HEK293 (cell line): ENCODE measurements around the gene PYGO2.

ENCODE experiments used
- BCL11A ChIP-seq: fragments of 450-650 bp; formaldehyde crosslinking; IDR thresholded peaks from 2 replicates; pipeline ENCODE4 v1.5.1; 2016; ENCODE audit warnings: low read depth, missing biosample characterization, missing genetic modification characterization
- BCL11B ChIP-seq: fragments of 450-650 bp; formaldehyde crosslinking; IDR thresholded peaks from 2 replicates; pipeline ENCODE4 v1.5.1; 2016; ENCODE audit warnings: low read depth, missing biosample characterization, missing genetic modification characterization
- FEZF1 ChIP-seq: fragments of 450-650 bp; formaldehyde crosslinking; IDR thresholded peaks from 2 replicates; pipeline ENCODE4 v1.5.1; 2016; ENCODE audit warnings: missing biosample characterization, missing genetic modification characterization
- PRDM4 ChIP-seq: fragments of 450-650 bp; formaldehyde crosslinking; IDR thresholded peaks from 2 replicates; pipeline ENCODE4 v1.5.1; 2017; ENCODE audit warnings: missing biosample characterization, missing genetic modification characterization
- PRDM6 ChIP-seq: fragments of 450-650 bp; formaldehyde crosslinking; IDR thresholded peaks from 2 replicates; pipeline ENCODE4 v1.5.1; 2017; ENCODE audit warnings: missing biosample characterization, missing genetic modification characterization
- ZBTB10 ChIP-seq: fragments of 450-650 bp; formaldehyde crosslinking; IDR thresholded peaks from 2 replicates; pipeline ENCODE4 v1.5.1; 2016; ENCODE audit warnings: missing biosample characterization, missing genetic modification characterization
- ZBTB11 ChIP-seq: fragments of 450-650 bp; formaldehyde crosslinking; conservative IDR thresholded peaks from 2 replicates; pipeline ENCODE4 v1.5.1; 2016; ENCODE audit warnings: low read depth, missing biosample characterization, missing genetic modification characterization
- ZBTB7A ChIP-seq: fragments of 450-650 bp; formaldehyde crosslinking; IDR thresholded peaks from 2 replicates; pipeline ENCODE4 v1.5.1; 2016; ENCODE audit warnings: low read depth, missing biosample characterization, missing genetic modification characterization
- ZNF24 ChIP-seq: fragments of 450-650 bp; formaldehyde crosslinking; IDR thresholded peaks from 2 replicates; pipeline ENCODE4 v1.5.1; 2016; ENCODE audit warnings: missing biosample characterization, missing genetic modification characterization
- ZNF341 ChIP-seq: fragments of 450-650 bp; formaldehyde crosslinking; IDR thresholded peaks from 2 replicates; pipeline ENCODE4; 2016; ENCODE audit warnings: low read depth, missing biosample characterization, missing genetic modification characterization
- ZNF423 ChIP-seq: fragments of 450-650 bp; formaldehyde crosslinking; IDR thresholded peaks from 2 replicates; pipeline ENCODE4 v1.5.1; 2016; ENCODE audit warnings: missing biosample characterization, missing genetic modification characterization
- ZNF501 ChIP-seq: fragments of 450-650 bp; formaldehyde crosslinking; IDR thresholded peaks from 2 replicates; pipeline ENCODE4 v1.5.1; 2016; ENCODE audit warnings: missing biosample characterization, missing genetic modification characterization
- ZNF548 ChIP-seq: fragments of 450-650 bp; formaldehyde crosslinking; IDR thresholded peaks from 2 replicates; pipeline ENCODE4 v1.5.1; 2016; ENCODE audit warnings: missing biosample characterization, missing genetic modification characterization
- ZNF580 ChIP-seq: fragments of 450-650 bp; formaldehyde crosslinking; IDR thresholded peaks from 2 replicates; pipeline ENCODE4 v1.5.1; 2016; ENCODE audit warnings: missing biosample characterization, missing genetic modification characterization
- ZNF600 ChIP-seq: fragments of 450-650 bp; formaldehyde crosslinking; IDR thresholded peaks from 2 replicates; pipeline ENCODE4 v1.5.1; 2016; ENCODE audit warnings: missing biosample characterization, missing genetic modification characterization
- ZSCAN23 ChIP-seq: fragments of 450-650 bp; formaldehyde crosslinking; IDR thresholded peaks from 2 replicates; pipeline ENCODE4 v1.5.1; 2016; ENCODE audit warnings: missing biosample characterization, missing genetic modification characterization
- ZXDB ChIP-seq: fragments of 450-650 bp; formaldehyde crosslinking; IDR thresholded peaks from 2 replicates; pipeline ENCODE4 v1.5.1; 2016; ENCODE audit warnings: missing biosample characterization, missing genetic modification characterization
- TF ChIP-seq, protein P1 (sequence below): fragments of 450-650 bp; formaldehyde crosslinking; IDR thresholded peaks from 2 replicates; pipeline ENCODE4 v1.5.1; 2016; ENCODE audit warnings: missing biosample characterization, missing genetic modification characterization
- TF ChIP-seq, protein P2 (sequence below): fragments of 450-650 bp; formaldehyde crosslinking; IDR thresholded peaks from 2 replicates; pipeline ENCODE4 v1.5.1; 2016; ENCODE audit warnings: missing biosample characterization, missing genetic modification characterization
- TF ChIP-seq, protein P3 (sequence below): fragments of 450-650 bp; formaldehyde crosslinking; IDR thresholded peaks from 2 replicates; pipeline ENCODE4 v1.5.1; 2017; ENCODE audit warnings: missing biosample characterization, missing genetic modification characterization

Gene PYGO2

DNA sequence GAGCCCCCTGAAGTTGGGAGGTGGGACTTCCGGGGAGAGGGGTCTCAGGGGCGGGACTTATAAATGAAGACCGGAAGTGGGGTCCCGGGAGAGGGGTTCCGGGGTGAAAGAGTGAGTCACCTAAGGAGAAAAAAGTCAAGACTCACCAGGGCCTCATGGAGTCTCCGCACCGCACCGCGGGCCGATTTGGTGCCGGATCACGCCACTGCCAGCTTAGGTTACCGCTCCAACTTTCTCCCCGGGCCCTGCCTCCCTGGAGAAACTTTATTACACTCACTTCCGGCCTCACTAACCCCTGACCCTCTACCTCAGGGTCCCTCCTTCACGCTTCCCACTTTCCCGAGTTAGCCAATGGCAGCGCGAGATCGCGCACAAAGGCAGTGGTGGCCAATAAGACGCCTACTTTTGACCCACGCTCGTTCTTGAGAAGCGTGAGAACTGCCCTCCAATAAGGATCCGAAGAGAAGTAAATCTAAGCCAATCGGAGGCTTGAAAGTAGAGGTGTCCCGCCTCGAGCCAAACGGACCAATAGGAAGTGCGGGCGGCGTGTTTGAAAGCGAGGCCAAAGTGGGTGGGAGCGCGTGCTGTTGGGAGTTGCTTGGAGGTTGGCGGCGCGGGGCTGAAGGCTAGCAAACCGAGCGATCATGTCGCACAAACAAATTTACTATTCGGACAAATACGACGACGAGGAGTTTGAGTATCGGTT lies 12.7 kb upstream of the PYGO2 start, which contains the start of gene CKS1B (continued):
- TF ChIP-seq PRDM6 (no peak), ZNF341 (tag by site-specific recombination) (peak; percentile 25; the same call in 1 of the 2 replicates), ZNF24 (0 out of 2 replicates have a peak, but pooled peaks have one; percentile 19), ZXDB (tag by site-specific recombination) (peak; percentile 83), ZNF600 (tag by site-specific recombination) (peak; percentile 75; the same call in 1 of the 2 replicates), BCL11A (peak; percentile 99), ZNF423 (tag by site-specific recombination) (peak; percentile 84), ZSCAN23 (tag by site-specific recombination) (0 out of 2 replicates have a peak, but pooled peaks have one; percentile 51), ZBTB10 (peak; percentile 97), ZBTB11 (tag by site-specific recombination) (peak; percentile 92), ZNF580 (tag by site-specific recombination) (peak; percentile 99), ZBTB7A (tag by site-specific recombination) (peak; percentile 99), PRDM4 (tag by site-specific recombination) (peak; percentile 51; the same call in 1 of the 2 replicates), FEZF1 (tag by site-specific recombination) (0 out of 2 replicates have a peak, but pooled peaks have one; percentile 4), BCL11B (tag by site-specific recombination) (peak; percentile 99), ZNF548 (tag by site-specific recombination) (no peak), ZNF501 (tag by site-specific recombination) (peak; percentile 78; the same call in 1 of the 2 replicates)
- TF ChIP-seq, protein P1, sequence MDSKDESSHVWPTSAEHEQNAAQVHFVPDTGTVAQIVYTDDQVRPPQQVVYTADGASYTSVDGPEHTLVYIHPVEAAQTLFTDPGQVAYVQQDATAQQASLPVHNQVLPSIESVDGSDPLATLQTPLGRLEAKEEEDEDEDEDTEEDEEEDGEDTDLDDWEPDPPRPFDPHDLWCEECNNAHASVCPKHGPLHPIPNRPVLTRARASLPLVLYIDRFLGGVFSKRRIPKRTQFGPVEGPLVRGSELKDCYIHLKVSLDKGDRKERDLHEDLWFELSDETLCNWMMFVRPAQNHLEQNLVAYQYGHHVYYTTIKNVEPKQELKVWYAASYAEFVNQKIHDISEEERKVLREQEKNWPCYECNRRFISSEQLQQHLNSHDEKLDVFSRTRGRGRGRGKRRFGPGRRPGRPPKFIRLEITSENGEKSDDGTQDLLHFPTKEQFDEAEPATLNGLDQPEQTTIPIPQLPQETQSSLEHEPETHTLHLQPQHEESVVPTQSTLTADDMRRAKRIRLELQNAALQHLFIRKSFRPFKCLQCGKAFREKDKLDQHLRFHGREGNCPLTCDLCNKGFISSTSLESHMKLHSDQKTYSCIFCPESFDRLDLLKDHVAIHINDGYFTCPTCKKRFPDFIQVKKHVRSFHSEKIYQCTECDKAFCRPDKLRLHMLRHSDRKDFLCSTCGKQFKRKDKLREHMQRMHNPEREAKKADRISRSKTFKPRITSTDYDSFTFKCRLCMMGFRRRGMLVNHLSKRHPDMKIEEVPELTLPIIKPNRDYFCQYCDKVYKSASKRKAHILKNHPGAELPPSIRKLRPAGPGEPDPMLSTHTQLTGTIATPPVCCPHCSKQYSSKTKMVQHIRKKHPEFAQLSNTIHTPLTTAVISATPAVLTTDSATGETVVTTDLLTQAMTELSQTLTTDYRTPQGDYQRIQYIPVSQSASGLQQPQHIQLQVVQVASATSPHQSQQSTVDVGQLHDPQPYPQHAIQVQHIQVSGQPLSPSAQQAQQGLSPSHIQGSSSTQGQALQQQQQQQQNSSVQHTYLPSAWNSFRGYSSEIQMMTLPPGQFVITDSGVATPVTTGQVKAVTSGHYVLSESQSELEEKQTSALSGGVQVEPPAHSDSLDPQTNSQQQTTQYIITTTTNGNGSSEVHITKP = peak; percentile 13; the same call in 1 of the 2 replicates
- TF ChIP-seq, protein P2, sequence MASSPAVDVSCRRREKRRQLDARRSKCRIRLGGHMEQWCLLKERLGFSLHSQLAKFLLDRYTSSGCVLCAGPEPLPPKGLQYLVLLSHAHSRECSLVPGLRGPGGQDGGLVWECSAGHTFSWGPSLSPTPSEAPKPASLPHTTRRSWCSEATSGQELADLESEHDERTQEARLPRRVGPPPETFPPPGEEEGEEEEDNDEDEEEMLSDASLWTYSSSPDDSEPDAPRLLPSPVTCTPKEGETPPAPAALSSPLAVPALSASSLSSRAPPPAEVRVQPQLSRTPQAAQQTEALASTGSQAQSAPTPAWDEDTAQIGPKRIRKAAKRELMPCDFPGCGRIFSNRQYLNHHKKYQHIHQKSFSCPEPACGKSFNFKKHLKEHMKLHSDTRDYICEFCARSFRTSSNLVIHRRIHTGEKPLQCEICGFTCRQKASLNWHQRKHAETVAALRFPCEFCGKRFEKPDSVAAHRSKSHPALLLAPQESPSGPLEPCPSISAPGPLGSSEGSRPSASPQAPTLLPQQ (tag by site-specific recombination) = no peak; the same call in 1 of the 2 replicates
- TF ChIP-seq, protein P3, sequence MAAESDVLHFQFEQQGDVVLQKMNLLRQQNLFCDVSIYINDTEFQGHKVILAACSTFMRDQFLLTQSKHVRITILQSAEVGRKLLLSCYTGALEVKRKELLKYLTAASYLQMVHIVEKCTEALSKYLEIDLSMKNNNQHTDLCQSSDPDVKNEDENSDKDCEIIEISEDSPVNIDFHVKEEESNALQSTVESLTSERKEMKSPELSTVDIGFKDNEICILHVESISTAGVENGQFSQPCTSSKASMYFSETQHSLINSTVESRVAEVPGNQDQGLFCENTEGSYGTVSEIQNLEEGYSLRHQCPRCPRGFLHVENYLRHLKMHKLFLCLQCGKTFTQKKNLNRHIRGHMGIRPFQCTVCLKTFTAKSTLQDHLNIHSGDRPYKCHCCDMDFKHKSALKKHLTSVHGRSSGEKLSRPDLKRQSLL (tag by site-specific recombination) = 0 out of 2 replicates have a peak, but pooled peaks have one; percentile 9
